ENCODE measurements around the gene ZNF653.
"Not testable (repeated sequence)": the region's sequence is repeated elsewhere in the genome, so short reads cannot be mapped to it uniquely, and the experiment has no call there.

ZNF653 gene

DNA sequence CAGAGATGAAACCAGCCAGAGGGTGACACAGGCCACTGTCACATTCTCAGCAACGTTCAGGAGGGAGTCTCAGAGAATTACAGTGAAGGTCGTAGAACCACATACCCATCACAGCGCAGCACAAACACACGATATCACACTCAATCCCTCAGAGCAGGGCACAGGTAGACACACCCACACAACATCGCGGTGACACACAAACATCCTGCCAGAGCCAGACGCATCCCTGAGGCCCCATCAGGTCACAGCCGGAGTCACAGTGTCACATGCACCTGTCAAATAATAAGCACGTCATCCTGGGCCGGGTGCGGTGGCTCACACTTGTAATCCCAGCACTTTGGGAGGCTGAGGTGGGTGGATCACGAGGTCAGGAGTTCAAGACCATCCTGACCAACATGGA, 42.2 kb downstream of the ZNF653 start:
- Mint-ChIP-seq H3K27me3 (peaks cover 16% of the 10 kb centered on the region), H3K36me3 (no peaks in the 10 kb centered on the region), H3K27ac (no peak overlapping the region), H3K4me3 (no peak overlapping the region), H3K4me1 (no peaks in the 10 kb centered on the region), H3K9me3 (no peaks in the 10 kb centered on the region)
- CTCF ChIA-PET = no interaction called here
- DNase-seq = no peak

- no peak for DNase-seq
- H3K27ac Mint-ChIP-seq = no peak overlapping the region
- peaks cover 26% of the 10 kb centered on the region for H3K27me3 Mint-ChIP-seq
- H3K9me3 Mint-ChIP-seq = no peaks in the 10 kb centered on the region
- H3K4me3 Mint-ChIP-seq = no peak overlapping the region
- H3K36me3 Mint-ChIP-seq = no peaks in the 10 kb centered on the region
- no peaks in the 10 kb centered on the region for H3K4me1 Mint-ChIP-seq
- CTCF ChIA-PET = no interaction called here
Measured at GRCh38 chr19:11461453-11461852, 44.2 kb downstream of the ZNF653 start.

- no peak overlapping the region for H3K27ac Mint-ChIP-seq
- CTCF ChIA-PET = interaction anchor here (1.5 kb wide), 1 partner anchor 10 kb away, joined by 3 read pairs; no protein-coding TSS in a partner anchor
- peak; percentile 35 for DNase-seq
- no peaks in the 10 kb centered on the region for H3K4me1 Mint-ChIP-seq
- peaks cover 26% of the 10 kb centered on the region for H3K27me3 Mint-ChIP-seq
- no peaks in the 10 kb centered on the region for H3K9me3 Mint-ChIP-seq
- no peaks in the 10 kb centered on the region for H3K36me3 Mint-ChIP-seq
- H3K4me3 Mint-ChIP-seq = no peak overlapping the region
Measured at GRCh38 chr19:11460207-11460606, 45.4 kb downstream of the ZNF653 start.

DNA sequence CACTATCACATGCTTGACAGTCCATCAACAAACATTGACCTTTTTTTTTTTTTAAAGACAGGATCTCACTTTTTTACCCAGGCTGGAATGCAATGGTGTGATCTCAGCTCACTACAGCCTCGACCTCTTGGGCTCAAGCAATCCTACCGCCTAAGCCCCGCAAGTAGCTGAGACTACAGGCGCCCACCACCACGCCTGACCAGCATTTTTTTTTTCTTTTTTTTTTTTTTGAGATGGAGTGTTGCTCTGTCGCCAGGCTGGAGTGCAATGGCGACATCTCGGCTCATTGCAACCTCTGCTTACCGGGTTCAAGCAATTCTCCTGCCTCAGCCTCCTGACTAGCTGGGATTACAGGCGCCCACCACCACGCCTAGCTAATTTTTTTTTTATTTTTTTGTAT, 46.7 kb downstream of the ZNF653 start:
- DNase-seq, H3K4me3 Mint-ChIP-seq, H3K4me1 Mint-ChIP-seq, H3K36me3 Mint-ChIP-seq, H3K27ac Mint-ChIP-seq, H3K9me3 Mint-ChIP-seq: not testable (repeated sequence)
- peaks cover 26% of the 10 kb centered on the region for H3K27me3 Mint-ChIP-seq
- CTCF ChIA-PET = interaction anchor here (0.6 to 1.5 kb wide), 2 partner anchors 9 to 26 kb away, joined by 3 to 4 read pairs; no protein-coding TSS in a partner anchor

- Mint-ChIP-seq H3K27me3 (peaks cover 26% of the 10 kb centered on the region), H3K27ac (no peak overlapping the region), H3K9me3 (no peaks in the 10 kb centered on the region), H3K4me3 (no peak overlapping the region), H3K4me1 (no peaks in the 10 kb centered on the region), H3K36me3 (no peaks in the 10 kb centered on the region)
- CTCF ChIA-PET = interaction anchor here (0.6 to 1.5 kb wide), 2 partner anchors 8 to 27 kb away, joined by 3 to 4 read pairs; no protein-coding TSS in a partner anchor
- DNase-seq = no peak
Measured at GRCh38 chr19:11458236-11458900, 47.3 kb downstream of the ZNF653 start.

DNA sequence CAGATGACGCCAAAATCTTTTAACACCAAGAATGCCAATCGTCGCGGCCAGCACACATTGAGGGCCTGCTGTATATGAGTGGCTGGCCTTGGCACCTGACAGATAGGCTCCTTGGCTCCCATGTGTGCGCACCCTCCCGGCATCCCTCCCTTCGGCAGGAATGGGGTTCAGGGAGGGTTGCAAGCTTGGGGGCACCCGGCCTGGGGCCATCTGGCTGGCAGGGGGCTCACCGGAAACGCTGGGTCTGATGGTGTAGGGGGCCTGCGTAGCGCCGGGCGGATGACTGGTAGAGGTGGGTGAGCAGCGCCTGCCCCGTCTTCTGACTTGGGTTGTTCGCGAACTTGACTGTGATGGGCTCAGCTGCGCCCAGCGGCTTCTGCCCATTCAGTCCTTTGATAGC, 47.8 kb downstream of the ZNF653 start:
- no peaks in the 10 kb centered on the region for H3K9me3 Mint-ChIP-seq
- CTCF ChIA-PET = no interaction called here
- DNase-seq = no peak
- H3K4me1 Mint-ChIP-seq = no peaks in the 10 kb centered on the region
- no peaks in the 10 kb centered on the region for H3K36me3 Mint-ChIP-seq
- H3K27me3 Mint-ChIP-seq = peaks cover 24% of the 10 kb centered on the region
- H3K27ac Mint-ChIP-seq = no peak overlapping the region
- no peak overlapping the region for H3K4me3 Mint-ChIP-seq

GRCh38 chr19:11457115-11457514, 48.5 kb downstream of the ZNF653 start:
- DNase-seq = no peak
- peaks cover 28% of the 10 kb centered on the region for H3K27me3 Mint-ChIP-seq
- CTCF ChIA-PET = no interaction called here
- H3K4me3 Mint-ChIP-seq = no peak overlapping the region
- H3K27ac Mint-ChIP-seq = no peak overlapping the region
- no peaks in the 10 kb centered on the region for H3K9me3 Mint-ChIP-seq
- H3K36me3 Mint-ChIP-seq = no peaks in the 10 kb centered on the region
- no peaks in the 10 kb centered on the region for H3K4me1 Mint-ChIP-seq

DNA sequence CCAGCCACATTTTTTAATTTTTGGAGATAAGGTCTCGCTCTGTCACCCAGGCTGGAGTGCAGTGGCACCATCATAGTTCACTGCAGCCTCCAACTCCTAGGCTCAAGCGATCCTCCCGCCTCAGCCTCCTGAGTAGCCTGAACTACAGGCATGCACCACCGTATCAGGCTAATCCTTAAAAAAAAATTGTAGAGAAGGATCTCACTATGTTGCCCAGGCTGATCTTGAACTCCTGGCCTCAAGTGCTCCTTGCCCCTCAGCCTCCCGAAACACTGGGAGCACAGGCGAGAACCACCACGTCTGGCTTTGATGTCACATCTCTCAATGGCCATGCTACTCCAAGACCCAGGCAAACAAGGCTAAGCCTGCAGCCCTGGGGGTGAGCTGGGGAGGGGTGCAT, 49.0 kb downstream of the ZNF653 start:
- DNase-seq = no peak
- CTCF ChIA-PET = interaction anchor here (0.6 kb wide), 1 partner anchor 160 kb away, joined by 3 read pairs; no protein-coding TSS in a partner anchor
- Mint-ChIP-seq H3K4me3 (no peak overlapping the region), H3K27ac (no peak overlapping the region), H3K4me1 (no peaks in the 10 kb centered on the region), H3K9me3 (no peaks in the 10 kb centered on the region), H3K36me3 (no peaks in the 10 kb centered on the region), H3K27me3 (peaks cover 28% of the 10 kb centered on the region)

GRCh38 chr19:11455233-11455554, 50.4 kb downstream of the ZNF653 start:
- H3K27ac Mint-ChIP-seq, H3K4me3 Mint-ChIP-seq, H3K36me3 Mint-ChIP-seq, H3K4me1 Mint-ChIP-seq, H3K9me3 Mint-ChIP-seq, DNase-seq: not testable (repeated sequence)
- CTCF ChIA-PET = interaction anchor here (1.0 kb wide), 1 partner anchor 28 kb away, joined by 3 read pairs; no protein-coding TSS in a partner anchor
- peaks cover 24% of the 10 kb centered on the region for H3K27me3 Mint-ChIP-seq

DNA sequence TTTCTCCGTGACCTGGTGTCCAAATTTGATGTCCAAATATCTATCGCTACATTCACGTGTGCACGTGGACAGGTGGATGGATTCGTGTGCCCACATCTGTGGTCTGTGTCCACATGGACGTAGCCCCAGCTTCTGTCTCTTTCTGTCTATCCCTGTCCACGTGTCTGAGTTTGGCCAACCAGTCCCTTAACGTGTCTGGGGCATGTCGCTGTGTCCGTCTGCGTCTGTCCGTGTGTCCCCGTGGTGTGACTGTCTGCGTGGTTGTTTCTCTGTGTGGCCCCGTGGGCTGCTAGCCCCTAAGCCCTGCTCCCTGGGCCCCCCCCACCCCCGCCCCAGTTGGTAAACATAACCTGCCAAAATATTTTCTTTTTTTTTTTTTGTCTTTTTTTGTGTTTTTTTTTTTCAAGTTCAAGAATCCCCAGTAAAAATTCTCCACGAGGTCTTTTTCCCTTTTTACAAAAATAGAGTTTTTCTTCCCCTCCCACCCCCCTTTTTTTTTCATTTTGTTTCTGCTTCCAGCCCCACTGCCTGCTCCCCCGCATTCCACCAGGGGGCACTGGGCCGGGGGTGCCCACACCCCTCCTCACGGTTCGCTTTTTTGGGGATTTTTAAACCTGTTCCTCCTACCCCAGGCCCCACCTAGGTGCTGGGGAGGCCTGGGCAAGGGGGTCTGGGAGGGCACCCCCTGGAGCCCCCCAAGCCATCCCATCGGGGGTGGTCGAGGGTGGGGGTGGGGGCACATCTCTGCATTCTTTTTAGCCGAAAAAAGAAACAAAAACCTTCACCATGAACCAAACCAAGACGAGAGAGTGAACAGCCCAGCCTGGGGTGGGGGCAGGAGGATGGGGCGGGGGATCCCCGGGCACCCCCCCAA, 51.9 kb downstream of the ZNF653 start:
- no peak overlapping the region for H3K4me3 Mint-ChIP-seq
- peaks cover 12% of the 10 kb centered on the region for H3K36me3 Mint-ChIP-seq
- H3K9me3 Mint-ChIP-seq = no peaks in the 10 kb centered on the region
- no peaks in the 10 kb centered on the region for H3K4me1 Mint-ChIP-seq
- H3K27me3 Mint-ChIP-seq = peaks cover 19% of the 10 kb centered on the region
- peak; percentile 42 for DNase-seq
- H3K27ac Mint-ChIP-seq = no peak overlapping the region
- CTCF ChIA-PET = no interaction called here

DNA sequence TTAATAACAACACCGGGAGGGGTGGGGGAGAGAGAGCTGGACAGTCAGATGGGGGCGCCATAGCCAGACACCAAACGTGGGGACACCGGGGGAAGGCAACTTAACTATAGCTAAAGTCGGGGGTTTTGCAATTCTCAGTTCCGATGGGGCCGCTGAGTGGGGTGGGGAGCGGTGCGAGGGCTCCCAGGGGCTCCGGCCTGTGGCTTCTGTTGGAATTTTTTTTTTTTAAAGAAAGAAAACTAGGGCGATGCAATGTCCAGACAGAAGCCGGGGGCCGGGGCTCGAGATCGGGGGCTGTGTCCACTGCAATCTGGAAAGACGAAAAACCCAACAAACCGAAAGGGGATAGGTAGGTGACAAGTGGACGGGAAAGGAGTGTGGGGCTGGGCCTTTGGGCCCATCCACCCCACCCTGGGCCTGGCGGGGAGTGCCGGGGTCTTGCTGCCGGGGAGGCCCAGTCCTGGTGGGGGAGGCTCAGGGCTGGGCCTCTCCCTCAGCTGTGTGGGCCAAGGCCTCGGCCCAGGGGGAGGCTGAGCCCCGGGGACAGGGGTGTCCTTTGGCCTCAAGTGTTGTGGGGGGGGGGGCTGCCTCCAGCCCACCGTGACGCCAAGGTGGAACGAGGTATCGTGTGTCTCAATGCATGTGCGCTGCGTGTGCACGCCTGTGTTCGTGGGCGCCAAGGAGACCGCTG, 52.9 kb downstream of the ZNF653 start:
- Mint-ChIP-seq H3K27me3 (peaks cover 9% of the 10 kb centered on the region), H3K36me3 (peaks cover 12% of the 10 kb centered on the region), H3K27ac (no peak overlapping the region), H3K4me1 (no peaks in the 10 kb centered on the region), H3K4me3 (no peak overlapping the region), H3K9me3 (no peaks in the 10 kb centered on the region)
- CTCF ChIA-PET = interaction anchor here (1.2 to 1.3 kb wide), 3 partner anchors 9 to 72 kb away, joined by 3 to 4 read pairs (median 4); no protein-coding TSS in a partner anchor
- no peak for DNase-seq

GRCh38 chr19:11451871-11452619, 53.6 kb downstream of the ZNF653 start:
- Mint-ChIP-seq H3K36me3 (peaks cover 12% of the 10 kb centered on the region), H3K4me3 (no peak overlapping the region), H3K27me3 (peaks cover 5% of the 10 kb centered on the region), H3K27ac (no peak overlapping the region), H3K4me1 (no peaks in the 10 kb centered on the region), H3K9me3 (no peaks in the 10 kb centered on the region)
- DNase-seq = no peak
- CTCF ChIA-PET = interaction anchor here (1.2 to 1.3 kb wide), 3 partner anchors 9 to 71 kb away, joined by 3 to 4 read pairs (median 4); no protein-coding TSS in a partner anchor

GRCh38 chr19:11451327-11451870, 54.2 kb downstream of the ZNF653 start:
- no peak overlapping the region for H3K4me3 Mint-ChIP-seq
- no peaks in the 10 kb centered on the region for H3K9me3 Mint-ChIP-seq
- H3K27me3 Mint-ChIP-seq = peaks cover 5% of the 10 kb centered on the region
- peaks cover 14% of the 10 kb centered on the region for H3K36me3 Mint-ChIP-seq
- no peak overlapping the region for H3K27ac Mint-ChIP-seq
- no peaks in the 10 kb centered on the region for H3K4me1 Mint-ChIP-seq
- DNase-seq = no peak
- CTCF ChIA-PET = interaction anchor here (1.2 to 1.3 kb wide), 2 partner anchors 31 to 70 kb away, joined by 4 read pairs; no protein-coding TSS in a partner anchor

Measured in activated naive CD4-positive, alpha-beta T cell treated with anti-CD3 and anti-CD28 coated beads, Interleukin-2, amount 10 ng/mL, durations not matched to agents 7 days and 5 days (primary cell).